WTC11 (cell line): ENCODE results near the gene LRMDA. TPM values are rescaled to one million over a fixed set of nuclear protein-coding genes. Genes with fewer than 3 reads are reported as not detected.

ENCODE experiments used
- ATAC-seq: fragments of 200-7000 bp; cut with Tn5 transposase; 2 replicates; pipeline ENCODE4 v1.10.0; 2021; ENCODE audit warnings: mild to moderate bottlenecking, moderate library complexity
- CTCF ChIA-PET: fragments of 300-600 bp; sonication (Branson Sonifier 250); formaldehyde crosslinking; loops from one replicate; lab custom pipeline; 2021; ENCODE audit warnings: antibody characterized with exemption; lab: Charles Lee
- POLR2A ChIA-PET: fragments of 350-600 bp; sonication (Branson Sonifier 250); formaldehyde crosslinking; loops from one replicate; lab custom pipeline; 2021; ENCODE audit warnings: antibody characterized with exemption; lab: Charles Lee
- DNase-seq: peaks from one replicate; pipeline ENCODE4 v3.0.0; 2021; ENCODE audit warnings: low spot score
- H3K27ac Mint-ChIP-seq: 2 replicates; pipeline ENCODE4 v1.8.0; 2021; ENCODE audit warnings: mixed read lengths
- H3K27me3 Mint-ChIP-seq: 2 replicates; pipeline ENCODE4 v1.8.0; 2021; ENCODE audit warnings: low read depth, mild to moderate bottlenecking, moderate library complexity, mixed read lengths
- H3K36me3 Mint-ChIP-seq: 2 replicates; pipeline ENCODE4 v1.8.0; 2021; ENCODE audit warnings: mixed read lengths
- H3K4me1 Mint-ChIP-seq: 2 replicates; pipeline ENCODE4 v1.8.0; 2022; ENCODE audit warnings: mixed read lengths
- H3K4me3 Mint-ChIP-seq: 2 replicates; pipeline ENCODE4 v1.8.0; 2021; ENCODE audit warnings: mild to moderate bottlenecking, moderate library complexity, mixed read lengths
- H3K9me3 Mint-ChIP-seq: 2 replicates; pipeline ENCODE4 v1.8.0; 2021; ENCODE audit warnings: mixed read lengths
- ELF4 ChIP-seq: sonication (generic); formaldehyde crosslinking; IDR thresholded peaks from 2 replicates; pipeline ENCODE4 v1.8.1; 2022; ENCODE audit warnings: low read depth, mild to moderate bottlenecking, moderate library complexity, missing genetic modification reagents
- FOXP1 ChIP-seq: sonication (generic); formaldehyde crosslinking; IDR thresholded peaks from 2 replicates; pipeline ENCODE4 v1.8.0; 2022; ENCODE audit warnings: missing genetic modification reagents, mild to moderate bottlenecking, moderate library complexity, borderline replicate concordance
- GABPB1 ChIP-seq: sonication (generic); formaldehyde crosslinking; IDR thresholded peaks from 2 replicates; pipeline ENCODE4 v1.8.1; 2023; ENCODE audit warnings: mild to moderate bottlenecking, missing genetic modification reagents
- IRF2 ChIP-seq: sonication (generic); formaldehyde crosslinking; IDR thresholded peaks from 2 replicates; pipeline ENCODE4 v1.8.0; 2022; ENCODE audit warnings: low read depth, missing genetic modification reagents, borderline replicate concordance
- JAZF1 ChIP-seq: fragments of 250-450 bp; sonication (Bioruptor Pico); IDR thresholded peaks from 2 replicates; pipeline ENCODE4 v1.9.0; 2021; ENCODE audit warnings: moderate library complexity, mild to moderate bottlenecking, inconsistent platforms
- MAX ChIP-seq: sonication (generic); formaldehyde crosslinking; IDR thresholded peaks from 2 replicates; pipeline ENCODE4 v1.8.0; 2022; ENCODE audit warnings: mild to moderate bottlenecking, missing genetic modification reagents
- NFATC4 ChIP-seq: fragments of 250-450 bp; sonication (Bioruptor Pico); IDR thresholded peaks from 2 replicates; pipeline ENCODE4 v1.9.0; 2021; ENCODE audit warnings: mild to moderate bottlenecking
- NFE2L1 ChIP-seq: sonication (generic); formaldehyde crosslinking; IDR thresholded peaks from 2 replicates; pipeline ENCODE4 v1.8.1; 2023; ENCODE audit warnings: missing genetic modification reagents
- PREB ChIP-seq: sonication (generic); formaldehyde crosslinking; IDR thresholded peaks from 2 replicates; pipeline ENCODE4 v1.8.1; 2022; ENCODE audit warnings: mild to moderate bottlenecking, missing genetic modification reagents, moderate library complexity, borderline replicate concordance
- PRRX2 ChIP-seq: fragments of 250-450 bp; sonication (Bioruptor Pico); IDR thresholded peaks from 2 replicates; pipeline ENCODE4 v1.8.0; 2021; ENCODE audit warnings: mild to moderate bottlenecking
- RELA ChIP-seq: sonication (generic); formaldehyde crosslinking; IDR thresholded peaks from 2 replicates; pipeline ENCODE4 v1.8.1; 2022; ENCODE audit warnings: missing genetic modification reagents, mild to moderate bottlenecking, borderline replicate concordance
- TCF7 ChIP-seq: sonication (generic); formaldehyde crosslinking; IDR thresholded peaks from 2 replicates; pipeline ENCODE4 v1.8.0; 2022; ENCODE audit warnings: mild to moderate bottlenecking, low read depth, missing genetic modification reagents, moderate library complexity
- TEAD4 ChIP-seq: sonication (generic); formaldehyde crosslinking; IDR thresholded peaks from 2 replicates; pipeline ENCODE4 v1.8.0; 2022; ENCODE audit warnings: mild to moderate bottlenecking, missing genetic modification reagents
- USF2 ChIP-seq: sonication (generic); formaldehyde crosslinking; IDR thresholded peaks from 2 replicates; pipeline ENCODE4 v1.8.1; 2023; ENCODE audit warnings: mild to moderate bottlenecking, missing genetic modification reagents, moderate library complexity
- ZNF121 ChIP-seq: sonication (generic); formaldehyde crosslinking; IDR thresholded peaks from 2 replicates; pipeline ENCODE4 v1.8.0; 2023; ENCODE audit warnings: missing genetic modification reagents
- ZNF138 ChIP-seq: sonication (generic); formaldehyde crosslinking; conservative IDR thresholded peaks from 2 replicates; pipeline ENCODE4 v1.8.1; 2022; ENCODE audit warnings: mild to moderate bottlenecking, moderate library complexity, missing genetic modification reagents
- ZNF232 ChIP-seq: sonication (generic); formaldehyde crosslinking; IDR thresholded peaks from 2 replicates; pipeline ENCODE4 v1.8.0; 2022; ENCODE audit warnings: mild to moderate bottlenecking, missing genetic modification reagents
- ZNF281 ChIP-seq: sonication (generic); formaldehyde crosslinking; IDR thresholded peaks from 2 replicates; pipeline ENCODE4 v1.8.0; 2023; ENCODE audit warnings: mild to moderate bottlenecking, missing genetic modification reagents
- ZNF317 ChIP-seq: sonication (generic); formaldehyde crosslinking; IDR thresholded peaks from 2 replicates; pipeline ENCODE4 v1.8.1; 2023; ENCODE audit warnings: low read depth, mild to moderate bottlenecking, moderate library complexity, missing genetic modification reagents, borderline replicate concordance
- ZNF396 ChIP-seq: fragments of 250-450 bp; sonication (Bioruptor Pico); IDR thresholded peaks from 2 replicates; pipeline ENCODE4 v1.8.0; 2021; ENCODE audit warnings: mild to moderate bottlenecking, moderate library complexity, borderline replicate concordance
- total RNA-seq: library from RNA; stranded (reverse); gene quantifications from 3 replicates; pipeline ENCODE4 v1.2.3, GENCODE V29; 2021
- TF ChIP-seq, protein P1 (sequence below): sonication (generic); formaldehyde crosslinking; IDR thresholded peaks from 2 replicates; pipeline ENCODE4 v1.8.1; 2023; ENCODE audit warnings: mild to moderate bottlenecking, missing genetic modification reagents
- TF ChIP-seq, protein P2 (sequence below): sonication (generic); formaldehyde crosslinking; IDR thresholded peaks from 2 replicates; pipeline ENCODE4 v1.8.0; 2022; ENCODE audit warnings: missing genetic modification reagents
- TF ChIP-seq, protein P3 (sequence below): sonication (generic); formaldehyde crosslinking; IDR thresholded peaks from 2 replicates; pipeline ENCODE4 v1.8.1; 2022; ENCODE audit warnings: low read depth, mild to moderate bottlenecking, moderate library complexity, missing genetic modification reagents, borderline replicate concordance
- TF ChIP-seq, protein P4 (sequence below): sonication (generic); formaldehyde crosslinking; IDR thresholded peaks from 2 replicates; pipeline ENCODE4 v1.8.0; 2023; ENCODE audit warnings: missing genetic modification reagents

The LRMDA gene
- total RNA-seq, 1 experiment from 2014 or later = 0.92 TPM

GRCh38 chr10:76113952-76114351 lies 682.5 kb downstream of the LRMDA start (continued):
- TF ChIP-seq GABPB1 (CRISPR knock-in tag) (no peak), ZNF396 (no peak), IRF2 (CRISPR knock-in tag) (no peak), FOXP1 (CRISPR knock-in tag) (no peak), PREB (CRISPR knock-in tag) (no peak), TCF7 (CRISPR knock-in tag) (no peak), NFE2L1 (CRISPR knock-in tag) (no peak), PRRX2 (CRISPR knock-in tag) (no peak)
- TF ChIP-seq, protein P1, sequence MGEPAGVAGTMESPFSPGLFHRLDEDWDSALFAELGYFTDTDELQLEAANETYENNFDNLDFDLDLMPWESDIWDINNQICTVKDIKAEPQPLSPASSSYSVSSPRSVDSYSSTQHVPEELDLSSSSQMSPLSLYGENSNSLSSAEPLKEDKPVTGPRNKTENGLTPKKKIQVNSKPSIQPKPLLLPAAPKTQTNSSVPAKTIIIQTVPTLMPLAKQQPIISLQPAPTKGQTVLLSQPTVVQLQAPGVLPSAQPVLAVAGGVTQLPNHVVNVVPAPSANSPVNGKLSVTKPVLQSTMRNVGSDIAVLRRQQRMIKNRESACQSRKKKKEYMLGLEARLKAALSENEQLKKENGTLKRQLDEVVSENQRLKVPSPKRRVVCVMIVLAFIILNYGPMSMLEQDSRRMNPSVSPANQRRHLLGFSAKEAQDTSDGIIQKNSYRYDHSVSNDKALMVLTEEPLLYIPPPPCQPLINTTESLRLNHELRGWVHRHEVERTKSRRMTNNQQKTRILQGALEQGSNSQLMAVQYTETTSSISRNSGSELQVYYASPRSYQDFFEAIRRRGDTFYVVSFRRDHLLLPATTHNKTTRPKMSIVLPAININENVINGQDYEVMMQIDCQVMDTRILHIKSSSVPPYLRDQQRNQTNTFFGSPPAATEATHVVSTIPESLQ (CRISPR knock-in tag) = no peak
- TF ChIP-seq, protein P2, sequence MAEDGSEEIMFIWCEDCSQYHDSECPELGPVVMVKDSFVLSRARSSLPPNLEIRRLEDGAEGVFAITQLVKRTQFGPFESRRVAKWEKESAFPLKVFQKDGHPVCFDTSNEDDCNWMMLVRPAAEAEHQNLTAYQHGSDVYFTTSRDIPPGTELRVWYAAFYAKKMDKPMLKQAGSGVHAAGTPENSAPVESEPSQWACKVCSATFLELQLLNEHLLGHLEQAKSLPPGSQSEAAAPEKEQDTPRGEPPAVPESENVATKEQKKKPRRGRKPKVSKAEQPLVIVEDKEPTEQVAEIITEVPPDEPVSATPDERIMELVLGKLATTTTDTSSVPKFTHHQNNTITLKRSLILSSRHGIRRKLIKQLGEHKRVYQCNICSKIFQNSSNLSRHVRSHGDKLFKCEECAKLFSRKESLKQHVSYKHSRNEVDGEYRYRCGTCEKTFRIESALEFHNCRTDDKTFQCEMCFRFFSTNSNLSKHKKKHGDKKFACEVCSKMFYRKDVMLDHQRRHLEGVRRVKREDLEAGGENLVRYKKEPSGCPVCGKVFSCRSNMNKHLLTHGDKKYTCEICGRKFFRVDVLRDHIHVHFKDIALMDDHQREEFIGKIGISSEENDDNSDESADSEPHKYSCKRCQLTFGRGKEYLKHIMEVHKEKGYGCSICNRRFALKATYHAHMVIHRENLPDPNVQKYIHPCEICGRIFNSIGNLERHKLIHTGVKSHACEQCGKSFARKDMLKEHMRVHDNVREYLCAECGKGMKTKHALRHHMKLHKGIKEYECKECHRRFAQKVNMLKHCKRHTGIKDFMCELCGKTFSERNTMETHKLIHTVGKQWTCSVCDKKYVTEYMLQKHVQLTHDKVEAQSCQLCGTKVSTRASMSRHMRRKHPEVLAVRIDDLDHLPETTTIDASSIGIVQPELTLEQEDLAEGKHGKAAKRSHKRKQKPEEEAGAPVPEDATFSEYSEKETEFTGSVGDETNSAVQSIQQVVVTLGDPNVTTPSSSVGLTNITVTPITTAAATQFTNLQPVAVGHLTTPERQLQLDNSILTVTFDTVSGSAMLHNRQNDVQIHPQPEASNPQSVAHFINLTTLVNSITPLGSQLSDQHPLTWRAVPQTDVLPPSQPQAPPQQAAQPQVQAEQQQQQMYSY = no peak

DNA sequence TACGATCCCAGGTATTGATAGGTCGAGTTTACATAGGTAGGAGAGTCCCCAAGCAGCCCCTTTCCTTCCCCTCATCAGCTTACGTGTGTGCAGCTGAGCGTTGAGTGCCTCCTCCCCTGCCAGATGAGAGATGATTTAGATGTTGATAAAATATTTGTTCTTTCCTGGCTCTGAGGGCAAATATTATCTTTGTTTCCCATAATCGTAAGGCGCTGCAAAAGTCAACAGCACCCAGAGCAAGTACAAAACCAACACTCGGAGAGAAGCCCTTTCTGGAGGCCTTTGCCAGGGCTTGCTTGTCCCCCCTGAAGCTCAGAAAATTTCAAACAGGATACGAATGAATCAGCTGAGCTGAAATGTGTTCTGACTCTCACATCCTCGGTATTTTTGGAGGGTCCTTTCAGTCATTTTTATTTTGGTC lies 683.2 kb downstream of the LRMDA start:
- H3K9me3 Mint-ChIP-seq = no peaks in the 10 kb centered on the region
- DNase-seq (no peak), ATAC-seq (no peak)
- peaks cover 37% of the 10 kb centered on the region for H3K4me1 Mint-ChIP-seq
- H3K27ac Mint-ChIP-seq = no peak overlapping the region
- CTCF ChIA-PET = no interaction called here
- H3K36me3 Mint-ChIP-seq = no peaks in the 10 kb centered on the region
- H3K27me3 Mint-ChIP-seq = peaks cover 23% of the 10 kb centered on the region
- POLR2A ChIA-PET = interaction anchor here (1.0 kb wide), 1 partner anchor 324 kb away, joined by 3 read pairs; no protein-coding TSS in a partner anchor
- H3K4me3 Mint-ChIP-seq = no peak overlapping the region
- TF ChIP-seq ZNF138 = no peak
- no peak for TF ChIP-seq ZNF121 (CRISPR knock-in tag)
- TF ChIP-seq RELA (CRISPR knock-in tag) = no peak
- no peak for TF ChIP-seq ZNF281 (CRISPR knock-in tag)
- TF ChIP-seq NFATC4 (CRISPR knock-in tag) = no peak
- no peak for TF ChIP-seq MAX (CRISPR knock-in tag)
- no peak for TF ChIP-seq NFE2L1 (CRISPR knock-in tag)
- no peak for TF ChIP-seq ZNF317
- TF ChIP-seq ELF4 (CRISPR knock-in tag) = no peak
- TF ChIP-seq ZNF396 = no peak
- TF ChIP-seq TEAD4 = no peak
- no peak for TF ChIP-seq USF2 (CRISPR knock-in tag)
- TF ChIP-seq, protein P3, sequence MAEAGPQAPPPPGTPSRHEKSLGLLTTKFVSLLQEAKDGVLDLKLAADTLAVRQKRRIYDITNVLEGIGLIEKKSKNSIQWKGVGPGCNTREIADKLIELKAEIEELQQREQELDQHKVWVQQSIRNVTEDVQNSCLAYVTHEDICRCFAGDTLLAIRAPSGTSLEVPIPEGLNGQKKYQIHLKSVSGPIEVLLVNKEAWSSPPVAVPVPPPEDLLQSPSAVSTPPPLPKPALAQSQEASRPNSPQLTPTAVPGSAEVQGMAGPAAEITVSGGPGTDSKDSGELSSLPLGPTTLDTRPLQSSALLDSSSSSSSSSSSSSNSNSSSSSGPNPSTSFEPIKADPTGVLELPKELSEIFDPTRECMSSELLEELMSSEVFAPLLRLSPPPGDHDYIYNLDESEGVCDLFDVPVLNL (CRISPR knock-in tag) = no peak
- TF ChIP-seq, protein P4, sequence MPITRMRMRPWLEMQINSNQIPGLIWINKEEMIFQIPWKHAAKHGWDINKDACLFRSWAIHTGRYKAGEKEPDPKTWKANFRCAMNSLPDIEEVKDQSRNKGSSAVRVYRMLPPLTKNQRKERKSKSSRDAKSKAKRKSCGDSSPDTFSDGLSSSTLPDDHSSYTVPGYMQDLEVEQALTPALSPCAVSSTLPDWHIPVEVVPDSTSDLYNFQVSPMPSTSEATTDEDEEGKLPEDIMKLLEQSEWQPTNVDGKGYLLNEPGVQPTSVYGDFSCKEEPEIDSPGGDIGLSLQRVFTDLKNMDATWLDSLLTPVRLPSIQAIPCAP = no peak
- no peak for TF ChIP-seq ZNF232 (CRISPR knock-in tag)
- no peak for TF ChIP-seq JAZF1 (CRISPR knock-in tag)
